Measurements from ENCODE around the gene ARGLU1. TPM values are rescaled to one million over a fixed set of nuclear protein-coding genes. Genes with fewer than 3 reads are reported as not detected.

Gene ARGLU1
- total and polyA plus RNA-seq, 2 donors = 67.3 to 177 TPM

DNA sequence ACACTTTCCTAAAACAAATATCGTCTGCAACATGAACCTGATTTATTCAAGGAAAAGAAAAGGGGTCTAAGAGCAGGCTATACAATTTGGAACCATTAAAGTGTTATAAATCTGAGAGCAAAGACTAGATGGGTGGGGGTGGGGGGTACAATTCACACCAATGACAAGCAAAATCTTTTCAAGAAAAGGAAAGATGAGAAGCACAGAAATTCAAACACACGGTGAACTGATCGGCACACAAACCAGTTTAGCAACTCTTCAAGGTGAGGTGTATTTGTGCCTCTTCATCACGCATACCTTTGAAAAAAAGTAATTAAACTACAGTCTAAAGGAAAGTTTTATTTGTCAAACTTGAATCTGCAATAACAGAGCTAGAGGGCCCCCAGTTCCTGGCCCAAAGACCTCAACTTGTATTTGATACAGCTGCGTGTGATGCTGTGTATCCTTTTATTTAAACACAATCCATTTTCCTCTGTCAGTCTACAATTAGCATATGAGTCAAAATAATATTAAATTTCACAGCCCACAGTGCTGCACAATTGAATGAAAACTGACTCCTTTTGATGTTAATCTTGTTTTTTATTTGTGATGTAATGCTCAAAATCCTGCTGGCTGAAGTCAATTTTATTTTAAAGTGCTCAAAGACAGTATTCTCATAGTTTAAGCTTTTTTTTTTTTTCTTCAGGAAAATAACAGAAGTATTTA lies 46.7 kb downstream of the ARGLU1 start:
- Histone ChIP-seq H3K4me3 (ENCODE audit: low read depth, low read length) (no peak overlapping the region), H3K36me3 (ENCODE audit: insufficient read depth) (no peaks in the 10 kb centered on the region), H3K27ac (ENCODE audit: low read depth) (no peak overlapping the region), H3K4me1 (ENCODE audit: insufficient read depth) (no peaks in the 10 kb centered on the region)
- 68% methylated on average over 5 of the region's 5 CpGs for WGBS
- no peak for DNase-seq (ENCODE audit: extremely low spot score)

- 71% methylated on average over 12 of the region's 12 CpGs for WGBS
- H3K4me3 ChIP-seq (ENCODE audit: low read depth, low read length) = no peak overlapping the region
- no peak overlapping the region for H3K27ac ChIP-seq (ENCODE audit: low read depth)
- no peaks in the 10 kb centered on the region for H3K36me3 ChIP-seq (ENCODE audit: insufficient read depth)
- DNase-seq (ENCODE audit: extremely low spot score) = no peak
- H3K4me1 ChIP-seq (ENCODE audit: insufficient read depth) = no peaks in the 10 kb centered on the region
Measured at GRCh38 chr13:106520251-106521054, 47.5 kb downstream of the ARGLU1 start.

GRCh38 chr13:106518512-106518911 lies 49.4 kb downstream of the ARGLU1 start:
- DNase-seq (ENCODE audit: extremely low spot score) = no peak
- WGBS = 91% methylated on average over 11 of the region's 11 CpGs
- no peaks in the 10 kb centered on the region for H3K4me1 ChIP-seq (ENCODE audit: insufficient read depth)

DNA sequence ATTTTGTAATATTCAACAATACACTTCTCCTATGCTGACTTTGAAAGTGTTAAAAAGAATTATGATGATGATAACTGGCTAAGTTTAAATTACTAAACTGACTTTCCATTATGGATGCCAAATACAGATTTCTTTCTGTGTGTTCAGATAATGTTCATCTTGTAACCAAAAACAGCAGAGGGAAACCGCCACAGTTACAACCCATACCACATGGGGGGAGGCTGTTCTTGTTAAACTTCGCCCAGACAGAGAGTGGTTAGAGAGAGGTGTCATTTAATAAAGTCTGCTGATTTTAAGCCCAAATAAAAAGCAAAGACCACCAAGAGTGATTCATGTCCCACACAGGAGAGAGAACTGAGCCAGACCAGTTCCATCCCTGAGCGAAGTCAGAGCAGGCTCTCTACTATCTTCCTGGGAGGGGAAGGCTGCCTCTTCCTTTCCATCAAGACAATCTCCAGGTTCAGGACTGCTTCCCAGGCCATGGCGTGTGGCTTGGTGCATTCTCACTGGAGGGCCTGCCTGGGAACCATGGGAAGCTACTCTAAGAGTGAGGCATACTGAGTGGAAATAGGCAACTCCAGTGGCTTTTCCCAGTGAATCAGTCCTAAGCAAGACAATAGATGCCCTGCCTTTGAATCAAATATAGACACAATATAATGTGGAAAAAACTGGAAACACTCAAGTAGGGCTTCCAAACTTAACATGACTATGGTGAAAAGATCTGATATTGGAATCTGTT lies 50.7 kb downstream of the ARGLU1 start:
- H3K4me1 ChIP-seq (ENCODE audit: insufficient read depth) = no peaks in the 10 kb centered on the region
- 84% methylated on average over 4 of the region's 4 CpGs for WGBS
- no peak overlapping the region for H3K27ac ChIP-seq (ENCODE audit: low read depth)
- no peak overlapping the region for H3K4me3 ChIP-seq (ENCODE audit: low read depth, low read length)
- no peak for DNase-seq (ENCODE audit: extremely low spot score)
- no peaks in the 10 kb centered on the region for H3K36me3 ChIP-seq (ENCODE audit: insufficient read depth)

More at GRCh38 chr13:106518512-106518911, 49.4 kb downstream of the ARGLU1 start:
- Histone ChIP-seq H3K27ac (ENCODE audit: low read depth) (no peak overlapping the region), H3K4me3 (ENCODE audit: low read depth, low read length) (no peak overlapping the region), H3K36me3 (ENCODE audit: insufficient read depth) (no peaks in the 10 kb centered on the region)

DNA sequence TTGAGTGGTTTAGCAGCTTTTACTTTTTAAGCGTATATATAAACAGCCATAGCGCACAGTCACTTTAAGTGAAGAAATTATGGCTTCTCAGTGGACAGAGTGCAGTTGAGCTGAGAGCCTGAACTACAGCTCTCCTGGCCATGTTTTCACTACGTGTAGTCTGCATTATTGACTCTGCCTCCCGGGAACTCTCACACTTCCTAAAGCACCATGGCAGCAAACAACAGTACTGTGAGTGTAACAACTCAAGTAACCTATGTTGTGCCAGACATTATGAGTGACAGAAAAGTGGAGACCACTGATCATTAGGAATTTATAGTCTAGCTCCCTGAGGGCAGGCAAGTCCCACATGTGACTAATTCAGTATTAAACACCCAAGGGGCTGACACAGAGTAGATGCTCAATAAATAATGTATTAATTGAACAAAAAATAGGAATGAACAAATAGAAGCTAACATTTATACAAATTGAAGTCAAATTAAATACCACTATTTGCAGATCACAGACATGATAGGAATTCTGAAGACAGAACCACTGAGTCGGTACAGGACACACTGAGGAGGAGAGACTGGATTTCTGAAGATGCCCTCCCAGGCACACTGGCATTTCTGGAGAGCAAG lies 52.2 kb downstream of the ARGLU1 start:
- 94% methylated on average over 5 of the region's 5 CpGs for WGBS
- no peak overlapping the region for H3K27ac ChIP-seq (ENCODE audit: low read depth)
- H3K4me1 ChIP-seq (ENCODE audit: insufficient read depth) = no peaks in the 10 kb centered on the region
- no peaks in the 10 kb centered on the region for H3K36me3 ChIP-seq (ENCODE audit: insufficient read depth)
- H3K4me3 ChIP-seq (ENCODE audit: low read depth, low read length) = no peak overlapping the region
- DNase-seq (ENCODE audit: extremely low spot score) = no peak

GRCh38 chr13:106514928-106515634 lies 52.9 kb downstream of the ARGLU1 start:
- Histone ChIP-seq H3K36me3 (ENCODE audit: insufficient read depth) (no peaks in the 10 kb centered on the region), H3K4me3 (ENCODE audit: low read depth, low read length) (no peak overlapping the region), H3K4me1 (ENCODE audit: insufficient read depth) (no peaks in the 10 kb centered on the region), H3K27ac (ENCODE audit: low read depth) (no peak overlapping the region)
- DNase-seq (ENCODE audit: extremely low spot score) = no peak
- 96% methylated on average over 15 of the region's 15 CpGs for WGBS

DNA sequence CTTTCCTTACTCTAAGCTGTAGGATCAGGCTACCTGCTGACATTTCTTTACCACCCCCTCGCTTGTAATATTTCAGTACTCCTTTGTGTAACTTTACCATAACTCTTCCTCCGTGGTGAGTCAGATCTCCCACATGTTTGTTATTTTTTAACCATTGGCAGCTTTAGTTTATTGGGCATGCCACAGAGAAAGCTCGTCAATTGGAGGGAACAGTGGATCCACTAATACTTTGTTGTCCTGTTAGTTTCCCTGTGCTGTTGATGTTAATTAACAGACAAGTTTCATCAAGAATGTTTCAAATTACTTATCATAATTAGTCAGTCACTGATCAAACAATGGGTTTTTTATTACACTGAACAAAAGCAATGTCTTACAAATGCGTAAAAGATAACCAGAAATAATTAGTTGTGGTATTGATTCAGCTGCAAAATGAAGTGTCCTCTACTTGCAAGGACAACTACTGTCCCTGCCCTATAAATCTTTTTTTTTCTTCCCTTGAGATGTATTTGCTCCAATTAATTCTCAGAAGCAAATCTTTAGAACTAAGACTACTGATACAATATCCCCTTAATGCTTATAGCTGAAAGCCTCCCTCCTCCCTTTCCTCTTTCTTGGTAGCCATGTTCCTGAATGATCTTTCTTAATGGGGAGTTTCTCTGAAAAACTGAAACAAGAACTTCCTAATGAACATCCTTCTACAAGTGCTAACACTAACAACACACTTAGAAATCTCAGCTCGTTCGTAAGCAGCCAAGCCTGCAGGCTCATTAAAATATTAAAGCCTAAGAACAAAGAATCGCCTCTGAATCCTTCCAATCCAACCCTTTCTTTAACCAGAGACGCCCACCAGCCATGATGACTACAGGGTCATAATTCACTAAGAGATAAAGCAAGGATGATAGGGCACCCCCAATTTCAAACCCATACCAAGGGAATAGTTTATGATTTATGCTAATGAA lies 54.6 kb downstream of the ARGLU1 start:
- Histone ChIP-seq H3K4me1 (ENCODE audit: insufficient read depth) (no peaks in the 10 kb centered on the region), H3K36me3 (ENCODE audit: insufficient read depth) (no peaks in the 10 kb centered on the region), H3K4me3 (ENCODE audit: low read depth, low read length) (no peak overlapping the region), H3K27ac (ENCODE audit: low read depth) (no peak overlapping the region)
- 83% methylated on average over 8 of the region's 8 CpGs for WGBS
- DNase-seq (ENCODE audit: extremely low spot score) = no peak

DNA sequence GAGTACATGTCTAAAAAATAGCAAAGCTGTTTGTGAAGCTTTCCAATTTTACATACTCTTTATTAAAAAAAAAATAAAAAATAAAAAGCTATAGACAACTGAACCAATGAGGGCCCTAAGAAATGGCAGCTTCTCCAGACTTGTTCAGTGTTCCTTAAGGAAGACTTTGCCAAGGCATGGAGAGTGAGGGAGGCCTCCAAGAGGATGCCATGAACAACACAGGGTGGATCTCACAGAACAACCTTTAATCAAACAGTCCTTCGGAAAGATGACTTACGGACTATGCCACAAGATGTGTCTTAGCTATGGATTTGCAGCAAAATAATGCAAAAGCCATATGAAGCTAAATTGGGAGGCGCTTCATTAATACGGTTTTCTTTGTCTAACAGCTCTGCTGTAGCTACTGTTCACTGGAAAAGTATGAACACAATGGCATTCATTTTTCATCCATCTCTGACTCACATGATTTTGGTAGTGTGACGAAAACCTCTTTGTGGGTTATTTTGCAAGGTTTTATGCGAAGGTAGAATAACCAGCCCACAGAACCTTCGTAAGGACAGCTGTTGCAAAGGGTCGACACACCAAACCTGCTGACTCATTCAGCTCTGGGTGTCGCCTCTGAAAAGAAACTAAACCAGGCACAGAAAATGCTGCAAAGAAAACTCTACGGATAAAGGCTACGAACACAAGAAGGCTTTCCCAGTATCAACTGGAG lies 60.2 kb downstream of the ARGLU1 start:
- Histone ChIP-seq H3K4me3 (ENCODE audit: low read depth, low read length) (no peak overlapping the region), H3K27ac (ENCODE audit: low read depth) (no peak overlapping the region), H3K36me3 (ENCODE audit: insufficient read depth) (no peaks in the 10 kb centered on the region), H3K4me1 (ENCODE audit: insufficient read depth) (no peaks in the 10 kb centered on the region)
- DNase-seq (ENCODE audit: extremely low spot score) = no peak
- 79% methylated on average over 11 of the region's 11 CpGs for WGBS

GRCh38 chr13:106506286-106506685 lies 61.7 kb downstream of the ARGLU1 start:
- WGBS = 84% methylated on average over 2 of the region's 2 CpGs
- Histone ChIP-seq H3K27ac (ENCODE audit: low read depth) (no peak overlapping the region), H3K4me1 (ENCODE audit: insufficient read depth) (no peaks in the 10 kb centered on the region), H3K36me3 (ENCODE audit: insufficient read depth) (no peaks in the 10 kb centered on the region), H3K4me3 (ENCODE audit: low read depth, low read length) (no peak overlapping the region)
- no peak for DNase-seq (ENCODE audit: extremely low spot score)

DNA sequence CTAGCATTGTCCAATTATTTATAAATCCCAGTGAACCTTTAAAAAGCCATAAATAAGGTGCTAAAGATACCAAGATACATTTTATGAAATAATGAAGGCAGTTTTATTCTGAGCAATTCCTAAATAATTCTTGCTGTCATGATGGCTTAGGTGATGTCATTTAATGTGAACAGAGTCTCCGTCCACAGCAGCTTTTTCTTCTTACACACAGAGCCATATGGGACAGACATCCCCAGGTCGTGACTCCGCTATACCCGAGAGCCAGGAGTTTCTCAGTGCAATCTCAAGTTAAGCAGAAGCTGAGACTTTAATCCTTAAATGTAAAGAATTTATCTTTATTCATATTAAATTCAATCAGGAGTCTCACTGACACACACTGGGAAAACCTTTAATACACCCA lies 62.2 kb downstream of the ARGLU1 start:
- H3K4me3 ChIP-seq (ENCODE audit: low read depth, low read length) = no peak overlapping the region
- no peaks in the 10 kb centered on the region for H3K36me3 ChIP-seq (ENCODE audit: insufficient read depth)
- H3K4me1 ChIP-seq (ENCODE audit: insufficient read depth) = no peaks in the 10 kb centered on the region
- DNase-seq (ENCODE audit: extremely low spot score) = no peak
- 73% methylated on average over 4 of the region's 4 CpGs for WGBS
- H3K27ac ChIP-seq (ENCODE audit: low read depth) = no peak overlapping the region

- H3K27ac ChIP-seq (ENCODE audit: low read depth) = no peak overlapping the region
- H3K36me3 ChIP-seq (ENCODE audit: insufficient read depth) = no peaks in the 10 kb centered on the region
- H3K4me3 ChIP-seq (ENCODE audit: low read depth, low read length) = no peak overlapping the region
- H3K4me1 ChIP-seq (ENCODE audit: insufficient read depth) = no peaks in the 10 kb centered on the region
- no peak for DNase-seq (ENCODE audit: extremely low spot score)
- WGBS = 85% methylated on average over 4 of the region's 4 CpGs
Measured at GRCh38 chr13:106505295-106505694, 62.6 kb downstream of the ARGLU1 start.
